Psoas muscle (tissue), 8 donors: ENCODE data around the gene PEX14. TPM values are rescaled to one million over a fixed set of nuclear protein-coding genes. Genes with fewer than 3 reads are reported as not detected.

Experiments used
- ATAC-seq, 4 donors: fragments of 200-7000 bp; cut with Tn5 transposase; one replicate each; pipeline ENCODE4 v1.9.1; 2020; ENCODE audit warnings: moderate library complexity in 3 of 4, mild to moderate bottlenecking in 2 of 4
- DNase-seq, 2 donors: peaks; one replicate each; pipeline ENCODE4 v3.0.0-alpha.2; 2020
- H3K27ac ChIP-seq: fragments of 200-600 bp; one replicate; pipeline ENCODE4 v1.8.0; 2022
- H3K27me3 ChIP-seq, 3 donors: fragments of 200-600 bp in 1 of 3; one replicate each; pipeline versions ENCODE4 v1.6.1 to v1.8.0; 2013 to 2022; ENCODE audit warnings: low read length in 2 of 3, mild to moderate bottlenecking in 2 of 3, moderate library complexity in 1 of 3; ENCODE audit not compliant: insufficient read depth in 3 of 3
- H3K36me3 ChIP-seq, 2 donors: fragments of 200-600 bp in 1 of 2; one replicate each; pipeline versions ENCODE4 v1.6.1 to v1.8.0; 2013 to 2022; ENCODE audit warnings: low read depth in 1 of 2, mild to moderate bottlenecking in 1 of 2, moderate library complexity in 1 of 2; ENCODE audit not compliant: insufficient read depth in 1 of 2
- H3K4me1 ChIP-seq: fragments of 200-600 bp; one replicate; pipeline ENCODE4 v1.8.0; 2022
- H3K4me3 ChIP-seq: fragments of 200-600 bp; one replicate; pipeline ENCODE4 v1.8.0; 2022; ENCODE audit warnings: mild to moderate bottlenecking
- H3K9me3 ChIP-seq: fragments of 200-600 bp; one replicate; pipeline ENCODE4 v1.8.0; 2022
- WGBS, 3 donors: extraction: QIAGEN DNeasy Blood & Tissue Kit; methylation state at CpG; one replicate each; pipeline versions ENCODE4 v1.1.6 to v1.1.7; 2013; 5-methylcytosine and 5-hydroxymethylcytosine counted together
- intact Hi-C, 2 donors: fragments of 100-400 bp; cut with DNase I; formaldehyde crosslinking; loops; one replicate each; pipeline versions ENCODE4 v1.11.0 to v1.14.2; 2022
- polyA plus RNA-seq, 3 donors: library from polyadenylated mRNA; stranded (reverse); fragments of 200-250 nt; gene quantifications; one replicate each; pipeline ENCODE4 v1.2.3, GENCODE V29; 2013
- total RNA-seq, 4 donors: library from RNA; stranded (reverse); fragmentation: NEBNext Ultra II Directional in 2 of 4; extraction: Animal tissue kit (Norgen Biotek cat#: 25700) in 2 of 4; gene quantifications; one replicate each; pipeline versions ENCODE4 v1.2.1 to v1.2.4, GENCODE V29; 2021 to 2023
- TF ChIP-seq, protein P1 (sequence below): fragments of 200-600 bp; IDR thresholded peaks from one replicate; pipeline ENCODE4 v1.8.0; 2022; ENCODE audit warnings: antibody characterized with exemption
- donor health status: healthy with polysubstance abuse.
- donor health status: DM: no; HTN: no; CAD: no; lungs with moderate emphysema.
- donor health status: Bipolar disorder and iron deficiency.
- donor health status: healthy.
- donor health status: DM: yes; HTN: yes; CAD: no.
- donor health status: DM: no; HTN: no; CAD: no.
- donor health status: DM: no; HTN: no; CAD: no.
- donor health status: DM: yes; HTN: yes; CAD: no.

PEX14 gene
- total and polyA plus RNA-seq, 7 donors = 13.7 to 23.5 (median 20.7) TPM

GRCh38 chr1:10539411-10540043, 64.8 kb downstream of the PEX14 start:
- H3K27ac ChIP-seq = peak overlapping the region; percentile 86
- intact Hi-C loops = loop anchor here (5.0 to 10.0 kb wide), 2 partner anchors 88 to 125 kb away; no protein-coding TSS in a partner anchor
- H3K4me1 ChIP-seq = peaks cover 48% of the 10 kb centered on the region
- H3K36me3 ChIP-seq = peaks cover 0 to 7% of the 10 kb centered on the region in 2 donors
- peak overlapping the region; percentile 16 for H3K4me3 ChIP-seq
- ATAC-seq (peak; percentile 74 to 92 (median 89)), DNase-seq (no peak)
- WGBS, 3 donors = 23 to 39% (median 25%) methylated on average over 4 of the region's 4 CpGs
- H3K9me3 ChIP-seq = no peaks in the 10 kb centered on the region
- TF ChIP-seq, protein P1, sequence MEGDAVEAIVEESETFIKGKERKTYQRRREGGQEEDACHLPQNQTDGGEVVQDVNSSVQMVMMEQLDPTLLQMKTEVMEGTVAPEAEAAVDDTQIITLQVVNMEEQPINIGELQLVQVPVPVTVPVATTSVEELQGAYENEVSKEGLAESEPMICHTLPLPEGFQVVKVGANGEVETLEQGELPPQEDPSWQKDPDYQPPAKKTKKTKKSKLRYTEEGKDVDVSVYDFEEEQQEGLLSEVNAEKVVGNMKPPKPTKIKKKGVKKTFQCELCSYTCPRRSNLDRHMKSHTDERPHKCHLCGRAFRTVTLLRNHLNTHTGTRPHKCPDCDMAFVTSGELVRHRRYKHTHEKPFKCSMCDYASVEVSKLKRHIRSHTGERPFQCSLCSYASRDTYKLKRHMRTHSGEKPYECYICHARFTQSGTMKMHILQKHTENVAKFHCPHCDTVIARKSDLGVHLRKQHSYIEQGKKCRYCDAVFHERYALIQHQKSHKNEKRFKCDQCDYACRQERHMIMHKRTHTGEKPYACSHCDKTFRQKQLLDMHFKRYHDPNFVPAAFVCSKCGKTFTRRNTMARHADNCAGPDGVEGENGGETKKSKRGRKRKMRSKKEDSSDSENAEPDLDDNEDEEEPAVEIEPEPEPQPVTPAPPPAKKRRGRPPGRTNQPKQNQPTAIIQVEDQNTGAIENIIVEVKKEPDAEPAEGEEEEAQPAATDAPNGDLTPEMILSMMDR = no peak
- no peaks in the 10 kb centered on the region for H3K27me3 ChIP-seq

DNA sequence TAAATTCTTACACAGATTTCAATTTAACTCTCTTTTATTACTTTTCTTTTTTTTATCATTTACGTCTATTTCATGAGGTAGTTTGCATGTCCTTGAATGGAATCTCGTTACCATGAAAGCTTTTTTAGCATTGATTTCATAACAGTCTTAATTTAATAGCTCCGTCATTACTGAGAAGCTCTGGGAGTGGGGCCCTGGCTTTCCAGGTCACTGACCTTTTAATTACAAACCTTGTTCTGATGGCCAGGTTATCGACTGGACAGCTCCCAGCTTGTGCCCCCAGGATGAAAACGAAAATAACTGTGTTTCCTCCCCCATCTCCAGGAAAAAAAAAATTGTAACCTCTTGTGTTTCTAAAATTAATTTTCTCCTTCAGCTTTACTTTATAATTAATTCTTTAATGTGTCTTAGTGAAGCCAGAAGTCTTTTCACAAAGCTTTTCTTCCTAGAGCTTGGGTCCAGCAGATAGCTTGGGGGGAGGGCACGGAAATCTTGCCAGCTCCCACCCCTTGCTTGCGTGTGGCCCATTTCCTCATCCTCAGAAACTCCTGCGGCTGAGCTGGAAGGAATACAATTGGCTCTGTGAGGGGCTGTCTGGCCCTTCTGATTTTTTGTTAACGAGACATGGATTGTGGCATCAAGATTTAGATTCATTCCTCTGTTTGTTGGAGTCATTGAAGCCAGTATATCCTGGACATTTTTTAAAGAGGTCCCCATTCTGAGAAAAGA, 65.7 kb downstream of the PEX14 start:
- H3K4me1 ChIP-seq = peaks cover 48% of the 10 kb centered on the region
- ATAC-seq = peak; percentile 55 to 69 (median 68)
- no peak overlapping the region for H3K4me3 ChIP-seq
- TF ChIP-seq, protein P1 = no peak
- H3K27ac ChIP-seq = peak overlapping the region; percentile 86
- no peak for DNase-seq
- 36 to 56% (median 38%) methylated on average over 9 of the region's 9 CpGs for WGBS, 3 donors
- intact Hi-C loops = loop anchor here in 1 of 2 donors (5.0 kb wide), 1 partner anchor 87 kb away; no protein-coding TSS in a partner anchor
- H3K27me3 ChIP-seq = no peaks in the 10 kb centered on the region
- peaks cover 0 to 7% of the 10 kb centered on the region in 2 donors for H3K36me3 ChIP-seq
- H3K9me3 ChIP-seq = no peaks in the 10 kb centered on the region

DNA sequence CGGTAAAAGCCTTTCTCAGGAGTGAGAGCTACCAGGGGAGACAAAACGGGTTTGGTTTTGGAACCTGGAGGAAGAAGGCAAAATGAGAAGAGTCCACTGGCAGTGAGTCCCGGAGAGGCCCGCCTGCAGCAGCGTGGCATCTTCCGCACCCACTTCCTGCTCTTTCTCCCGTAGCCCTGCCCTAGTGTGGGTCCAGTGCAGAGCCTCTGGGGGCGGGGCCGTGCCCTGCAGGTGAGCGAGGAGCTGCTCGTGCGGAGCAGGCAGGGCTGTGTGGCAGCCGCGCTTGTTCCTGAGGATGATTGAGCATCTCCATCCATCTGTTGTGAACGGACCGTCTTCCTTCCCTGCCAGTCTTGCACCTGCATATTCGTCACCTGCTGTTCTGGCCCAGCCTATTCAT, 66.5 kb downstream of the PEX14 start:
- no peaks in the 10 kb centered on the region for H3K27me3 ChIP-seq
- H3K36me3 ChIP-seq = peaks cover 0 to 5% of the 10 kb centered on the region in 2 donors
- H3K4me1 ChIP-seq = peaks cover 48% of the 10 kb centered on the region
- WGBS, 3 donors = 85 to 86% (median 86%) methylated on average over 16 to 17 of the region's 17 CpGs
- ATAC-seq (no peak), DNase-seq (no peak)
- no peaks in the 10 kb centered on the region for H3K9me3 ChIP-seq
- TF ChIP-seq, protein P1 = no peak
- intact Hi-C loops = loop anchor here in 1 of 2 donors (5.0 kb wide), 1 partner anchor 86 kb away; no protein-coding TSS in a partner anchor
- H3K27ac ChIP-seq = no peak overlapping the region
- H3K4me3 ChIP-seq = no peak overlapping the region

DNA sequence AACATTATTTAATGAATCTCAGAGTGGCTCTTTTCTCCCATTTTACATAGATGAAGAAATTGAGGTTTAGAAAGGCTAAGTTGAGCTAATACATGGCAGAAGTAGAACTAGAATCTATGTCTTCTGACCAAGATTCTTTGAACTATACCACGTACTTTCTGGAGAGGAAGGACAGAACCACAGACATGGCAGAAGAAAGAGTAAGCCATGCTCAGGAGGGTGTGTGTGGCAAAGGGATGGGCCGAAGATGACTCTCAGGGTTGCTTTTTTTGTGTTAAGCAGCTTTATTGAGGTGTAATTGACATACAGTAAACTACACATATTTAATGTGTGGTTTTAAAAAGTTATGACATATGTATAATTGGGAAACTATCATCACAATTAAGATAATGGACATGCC, 69.5 kb downstream of the PEX14 start:
- TF ChIP-seq, protein P1 = no peak
- Histone ChIP-seq H3K4me3 (no peak overlapping the region), H3K27ac (no peak overlapping the region), H3K27me3 (no peaks in the 10 kb centered on the region), H3K36me3 (no peaks in the 10 kb centered on the region), H3K9me3 (no peaks in the 10 kb centered on the region), H3K4me1 (peaks cover 20% of the 10 kb centered on the region)
- ATAC-seq (no peak), DNase-seq (no peak)
- intact Hi-C loops = loop anchor here in 1 of 2 donors (5.0 kb wide), 1 partner anchor 83 kb away; no protein-coding TSS in a partner anchor
- 46 to 54% (median 50%) methylated on average over 2 of the region's 2 CpGs for WGBS, 3 donors
